ENCODE measurements around the gene LILRA1.
"Not testable (repeated sequence)": the region's sequence is repeated elsewhere in the genome, so short reads cannot be mapped to it uniquely, and the experiment has no call there.

LILRA1 gene

DNA sequence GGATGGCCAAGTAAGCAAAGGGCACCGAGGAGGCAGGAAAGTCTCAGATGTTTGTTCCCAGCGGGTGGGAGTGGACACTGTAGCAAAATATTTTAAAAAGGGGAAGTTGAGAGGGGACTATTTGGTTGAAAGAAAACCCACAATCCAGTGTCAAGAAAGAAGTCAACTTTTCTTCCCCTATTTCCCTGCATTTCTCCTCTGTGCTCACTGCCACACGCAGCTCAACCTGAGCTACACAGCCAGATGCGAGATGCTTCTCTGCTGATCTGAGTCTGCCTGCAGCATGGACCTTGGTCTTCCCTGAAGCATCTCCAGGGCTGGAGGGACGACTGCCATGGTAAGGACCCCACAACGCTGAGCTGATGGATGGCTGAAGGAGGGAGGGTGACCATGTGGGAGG is at the start of gene LILRA1:
Gene LILRA1, plus strand, starts transcription at position 188 of the 400 bp plus-strand sequence. CDS start 613 bp downstream, outside the sequence.
- not testable (repeated sequence) for DNase-seq

DNA sequence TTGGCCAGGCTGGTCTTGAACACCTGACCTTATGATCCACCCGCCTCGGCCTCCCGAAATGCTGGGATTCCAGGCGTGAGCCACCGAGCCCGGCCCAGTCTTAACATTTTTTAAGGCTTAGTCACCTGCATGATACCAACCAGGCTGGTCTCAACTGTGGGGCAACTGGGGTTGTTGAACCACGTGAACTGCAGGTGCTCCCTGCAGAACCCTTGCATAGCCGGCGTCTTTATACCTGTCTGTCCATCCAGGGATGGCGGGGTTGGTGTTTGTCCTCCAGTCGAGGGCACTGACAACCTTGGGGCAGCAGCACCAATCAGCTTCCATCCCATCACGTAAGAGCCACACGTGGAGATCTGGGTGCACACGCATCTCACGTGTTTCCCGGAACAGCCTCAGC is 44.6 kb upstream of the LILRA1 start:
- DNase-seq, result no peak

DNA sequence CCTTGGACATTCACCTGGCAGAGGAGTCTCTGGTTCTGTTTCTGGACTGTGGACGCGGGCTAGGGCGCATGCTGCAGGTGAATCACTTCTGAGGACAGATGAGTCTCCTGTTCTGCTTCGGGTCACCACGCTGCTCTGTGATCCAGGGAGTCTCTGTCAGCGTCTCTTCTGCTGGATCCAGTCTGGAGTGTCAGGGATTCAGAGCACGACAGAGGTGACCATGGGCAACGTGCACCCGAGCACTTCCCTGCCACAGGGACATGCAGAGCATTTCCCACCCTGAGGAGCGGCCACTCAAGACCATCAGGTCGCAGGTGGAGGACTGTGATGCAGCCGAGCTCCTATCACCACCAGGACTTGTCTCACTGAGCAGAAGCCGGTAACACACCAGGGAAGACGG is 44.2 kb upstream of the LILRA1 start:
- DNase-seq, result no peak

DNA sequence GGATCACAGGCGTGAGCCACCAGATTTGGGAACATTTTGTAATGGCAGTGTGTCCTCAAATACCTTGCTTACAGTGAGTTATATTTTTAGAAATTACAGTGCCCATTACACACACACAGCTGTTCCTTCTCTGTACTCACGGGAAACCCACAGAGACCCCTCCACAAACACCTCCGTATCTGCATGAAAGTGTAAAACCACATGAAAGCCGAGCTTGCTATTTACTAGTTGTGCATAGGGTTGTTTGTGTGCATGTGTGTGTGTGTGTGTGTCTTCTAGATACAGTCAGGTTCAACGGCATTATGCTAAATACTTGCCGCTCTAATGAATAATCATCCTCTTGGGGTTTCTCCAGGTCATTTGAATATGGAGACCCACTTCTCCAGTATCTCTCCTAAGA is 42.1 kb upstream of the LILRA1 start:
- DNase-seq, result no peak

DNA sequence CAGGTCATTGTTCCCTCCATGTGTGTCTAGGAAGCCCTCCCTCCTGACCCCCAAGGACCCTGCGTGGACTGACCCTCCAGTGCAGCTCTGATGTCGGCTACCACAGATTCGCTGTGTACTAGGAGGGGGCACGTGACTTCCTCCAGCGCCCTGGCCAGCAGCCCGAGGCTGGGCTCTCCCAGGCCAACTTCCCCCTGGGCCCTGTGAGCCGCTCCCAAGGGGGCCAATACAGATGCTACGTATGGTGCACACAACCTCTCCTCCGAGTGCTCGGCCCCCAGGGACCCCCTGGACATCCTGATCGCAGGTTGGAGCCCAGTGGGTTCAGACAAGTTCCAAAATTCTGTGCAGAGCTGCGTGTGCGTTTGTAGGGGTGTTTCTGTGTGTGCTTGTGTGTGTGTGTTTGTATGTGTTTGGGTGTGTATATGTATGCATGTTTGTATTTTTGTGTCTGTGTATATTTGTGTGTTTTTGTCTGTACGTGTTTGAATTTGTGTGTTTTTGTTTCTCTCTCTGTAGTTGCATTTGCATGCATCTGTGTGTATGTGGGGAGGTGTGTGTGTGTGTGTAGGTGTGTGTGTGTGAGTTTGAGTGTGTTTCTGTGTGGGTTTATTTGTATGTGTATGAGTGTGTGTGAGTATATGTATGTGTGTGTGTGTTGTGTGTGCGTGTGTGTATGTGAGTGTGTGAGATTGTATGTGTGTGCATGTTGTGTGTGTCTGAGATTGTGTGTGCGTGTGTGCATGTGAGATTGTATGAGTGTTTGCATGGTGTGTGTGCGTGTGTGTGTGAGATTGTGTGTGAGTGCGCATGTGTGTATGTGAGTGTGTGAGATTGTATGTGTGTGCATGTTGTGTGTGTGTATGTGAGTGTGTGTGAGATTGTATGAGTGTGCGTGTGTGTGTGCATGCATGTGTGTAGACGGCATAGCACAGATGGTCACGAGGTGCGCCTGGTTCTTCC is 41.2 kb upstream of the LILRA1 start:
- no peak for DNase-seq

DNA sequence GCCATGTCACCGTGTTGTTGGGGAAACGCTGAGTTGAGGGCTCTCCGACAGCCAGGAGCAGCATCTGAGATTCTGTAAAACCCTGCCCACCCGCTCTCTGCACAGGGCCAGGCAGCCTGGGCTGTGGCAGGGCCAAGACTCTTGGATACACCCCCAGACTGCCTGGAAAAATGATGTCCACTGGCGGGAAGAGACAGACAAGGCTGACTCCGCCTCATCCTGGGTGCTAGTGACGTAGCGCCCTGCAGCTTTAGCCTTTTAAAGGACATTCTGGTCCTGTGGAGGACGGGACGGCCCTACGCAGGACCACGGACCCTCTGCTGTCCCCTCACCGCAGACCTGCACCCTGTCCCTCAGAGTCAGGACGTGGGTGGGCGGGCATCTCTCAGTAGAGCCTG is 40.5 kb upstream of the LILRA1 start:
- no peak for DNase-seq

DNA sequence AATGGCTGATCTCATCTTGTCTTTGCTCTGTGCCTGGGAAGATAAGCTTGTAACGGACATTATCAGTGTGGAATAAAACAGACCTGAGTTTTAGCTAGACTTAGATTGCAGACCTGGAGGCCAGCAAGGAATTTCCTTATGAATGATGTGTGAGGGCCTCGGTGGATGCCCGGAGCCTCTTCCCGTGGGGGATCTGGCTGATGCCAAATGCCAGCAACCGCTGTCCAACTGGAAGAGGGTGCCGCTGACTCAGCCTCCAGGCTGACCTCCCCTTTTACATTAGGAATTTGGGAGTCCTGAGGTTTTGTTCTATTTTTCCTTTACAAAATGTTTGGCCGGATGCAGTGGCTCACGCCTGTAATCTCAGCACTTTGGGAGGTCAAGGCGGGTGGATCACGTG is 39.4 kb upstream of the LILRA1 start:
- no peak for DNase-seq

DNA sequence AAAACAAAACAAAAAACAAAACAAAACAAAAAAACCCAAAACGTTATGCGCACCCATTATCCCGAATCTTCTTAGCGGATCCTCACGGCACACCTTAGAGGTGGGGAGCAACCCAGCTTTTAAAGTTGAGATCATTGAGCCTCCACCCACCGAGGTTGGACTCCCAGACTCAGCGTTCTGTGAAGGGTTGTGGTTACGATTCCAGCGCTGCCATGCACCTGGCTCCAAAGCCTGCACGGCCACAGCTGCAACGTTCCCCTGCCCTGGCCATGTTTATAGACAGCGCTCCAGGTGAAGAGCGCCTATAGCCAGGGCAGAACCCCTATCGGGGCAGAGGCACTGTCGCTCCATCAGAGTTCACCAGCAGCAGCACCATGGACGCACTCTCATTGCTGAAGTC is 38.5 kb upstream of the LILRA1 start:
- no peak for DNase-seq

DNA sequence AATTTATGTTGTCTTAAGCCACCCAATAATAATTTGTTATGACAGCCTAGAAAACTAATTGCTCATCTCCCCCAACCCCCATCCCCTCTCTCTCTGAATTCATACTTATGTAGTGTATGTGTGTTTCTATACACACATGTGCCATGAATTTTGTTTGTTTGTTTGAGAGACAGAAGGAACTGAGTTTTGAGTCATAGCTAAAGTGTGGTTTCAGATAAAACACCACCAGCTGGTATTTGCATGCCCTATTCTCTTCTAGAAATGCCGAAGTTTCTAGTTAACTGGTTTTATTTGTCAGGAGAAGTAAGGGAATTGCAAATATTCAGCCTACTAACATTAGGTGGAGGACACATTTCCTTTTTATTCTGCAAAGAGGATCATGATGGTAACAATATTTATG is 37.2 kb upstream of the LILRA1 start:
- no peak for DNase-seq

DNA sequence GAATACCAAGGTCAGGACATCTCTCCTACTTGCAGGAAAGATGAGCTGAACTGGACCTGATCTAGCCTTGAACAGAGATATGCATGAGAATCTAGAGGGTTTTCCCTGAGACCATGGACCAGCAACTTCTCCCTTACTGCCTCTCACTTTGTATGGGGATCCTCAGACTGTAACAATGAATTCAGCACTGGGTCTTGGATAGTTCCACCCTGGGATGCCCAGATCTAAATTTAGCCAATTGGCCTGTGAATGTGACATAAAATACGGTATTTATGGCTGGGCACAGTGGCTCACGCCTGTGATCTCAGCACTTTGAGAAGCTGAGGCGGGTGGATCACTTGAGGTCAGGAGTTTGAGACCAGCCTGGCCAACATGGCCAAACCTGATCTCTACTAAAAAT is 35.1 kb upstream of the LILRA1 start:
- DNase-seq, result no peak

DNA sequence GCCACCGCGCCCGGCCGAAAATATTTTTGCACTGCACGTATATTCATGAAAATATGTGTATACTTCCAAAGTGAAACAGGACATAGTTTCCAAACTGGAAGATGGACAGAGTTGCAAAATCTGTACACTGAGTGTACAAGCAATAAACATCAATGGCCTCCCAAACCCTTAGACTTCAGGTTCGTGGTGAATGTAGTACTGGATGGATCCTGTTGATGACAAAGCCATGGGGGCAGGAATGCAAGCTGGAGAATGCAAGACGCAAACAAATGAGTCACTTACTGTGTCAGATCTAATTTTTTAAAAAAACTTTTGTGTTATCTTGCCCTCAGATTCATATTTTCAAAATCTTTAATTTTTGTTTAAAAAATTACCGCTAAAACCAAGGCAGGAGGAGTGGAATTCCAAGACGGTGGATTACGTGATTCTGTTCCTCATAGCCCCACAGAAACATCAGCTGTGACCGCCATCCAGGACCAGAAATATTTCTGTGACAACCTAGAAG is 32.5 kb upstream of the LILRA1 start:
- DNase-seq, result no peak

DNA sequence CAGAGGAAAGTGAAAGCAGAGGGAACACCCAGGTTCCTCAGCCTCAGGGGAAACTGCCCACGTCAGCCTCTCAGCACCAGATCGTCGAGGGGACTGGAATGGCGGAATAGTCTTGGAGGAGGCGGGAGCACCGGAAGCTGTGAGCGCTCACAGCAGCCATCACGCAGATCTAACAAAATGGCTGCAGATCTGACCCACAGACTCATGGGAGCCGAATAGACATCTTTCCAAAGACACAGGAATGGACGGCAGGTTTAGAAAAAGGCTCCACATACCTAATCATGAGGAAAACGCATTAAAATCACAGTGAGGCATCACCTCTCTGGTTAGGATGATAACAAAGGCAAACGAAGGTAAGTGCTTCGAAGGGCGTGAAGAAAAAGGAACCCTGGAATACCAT is 31.6 kb upstream of the LILRA1 start:
- DNase-seq, result no peak

DNA sequence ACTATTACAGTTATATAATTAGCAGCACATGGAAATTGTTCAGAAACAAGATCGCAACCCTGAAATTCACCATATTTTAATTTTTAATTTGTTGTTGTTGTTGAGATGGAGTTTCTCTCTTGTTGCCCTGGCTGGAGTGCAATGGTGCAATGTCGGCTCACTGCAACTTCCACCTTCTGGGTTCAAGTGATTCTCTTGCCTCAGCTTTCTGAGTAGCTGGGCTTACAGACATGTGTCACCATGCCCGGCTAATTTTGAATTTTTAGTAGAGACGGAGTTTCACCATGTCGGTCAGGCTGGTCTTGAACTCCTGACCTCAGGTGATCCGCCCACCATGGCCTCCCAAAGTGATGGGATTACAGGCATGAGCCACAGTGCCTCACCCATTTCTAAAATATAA is 30.2 kb upstream of the LILRA1 start:
- DNase-seq, result not testable (repeated sequence)

DNA sequence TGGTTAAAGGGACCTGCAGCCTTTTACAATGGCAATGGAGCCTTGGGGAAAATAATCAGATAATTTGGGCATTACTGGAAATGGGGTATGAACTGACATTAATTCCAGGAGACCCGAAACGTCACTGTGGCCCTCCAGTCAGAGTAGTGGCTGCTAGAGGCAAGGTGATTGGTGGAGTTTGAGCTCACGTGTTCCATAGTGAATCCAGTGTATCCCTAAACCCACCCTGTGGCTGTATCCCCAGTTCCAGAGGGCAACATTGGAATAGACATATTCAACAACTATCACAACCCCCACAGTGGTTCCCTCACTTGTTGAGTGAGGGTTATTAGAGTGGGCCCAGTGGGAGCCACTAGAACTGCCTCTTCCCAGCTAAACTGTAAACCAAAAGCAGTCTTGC is 23.1 kb upstream of the LILRA1 start:
- DNase-seq, result no peak

DNA sequence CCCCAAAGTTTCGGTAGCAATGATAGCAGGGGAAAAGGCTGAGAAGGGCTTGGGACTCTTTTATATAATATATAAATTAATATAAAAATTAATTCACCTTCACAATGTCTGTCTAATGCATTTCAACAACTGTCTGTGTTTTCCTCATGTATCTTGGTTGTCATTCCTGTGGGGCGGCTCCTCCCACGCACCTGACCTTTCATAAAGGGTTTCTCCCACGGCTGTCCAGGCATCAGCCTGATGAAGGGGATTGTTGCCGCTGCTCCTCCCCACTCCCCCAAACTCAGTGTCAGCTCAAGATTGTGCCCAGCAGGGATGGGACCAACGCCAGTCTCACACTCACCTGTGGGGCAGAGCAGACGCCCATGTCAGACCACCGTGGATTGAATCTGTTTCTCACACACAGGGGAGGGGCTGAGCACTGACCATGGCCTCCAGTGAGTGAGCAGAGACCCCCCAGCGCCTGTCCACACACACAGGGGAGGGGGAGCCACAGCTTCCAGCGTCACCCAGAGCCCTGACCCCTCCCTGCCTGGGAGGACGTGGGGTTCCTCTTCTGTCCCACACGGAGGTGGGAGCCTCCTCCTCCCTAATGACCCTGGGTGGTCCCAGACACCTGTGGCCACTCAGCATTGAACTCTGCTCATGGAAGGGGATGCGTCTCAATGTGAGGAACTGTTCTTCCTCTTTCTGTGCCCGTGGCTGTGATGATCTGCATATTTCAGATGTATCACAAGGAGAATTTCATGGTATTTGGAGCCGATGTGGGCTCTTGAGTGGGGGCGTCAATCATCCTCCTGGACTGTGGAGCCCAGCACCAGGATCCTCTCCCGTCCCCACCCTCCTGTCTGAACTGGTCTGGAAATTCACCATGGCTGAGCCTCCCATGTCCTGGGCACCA is 21.5 kb upstream of the LILRA1 start:
- DNase-seq, result not testable (repeated sequence)

DNA sequence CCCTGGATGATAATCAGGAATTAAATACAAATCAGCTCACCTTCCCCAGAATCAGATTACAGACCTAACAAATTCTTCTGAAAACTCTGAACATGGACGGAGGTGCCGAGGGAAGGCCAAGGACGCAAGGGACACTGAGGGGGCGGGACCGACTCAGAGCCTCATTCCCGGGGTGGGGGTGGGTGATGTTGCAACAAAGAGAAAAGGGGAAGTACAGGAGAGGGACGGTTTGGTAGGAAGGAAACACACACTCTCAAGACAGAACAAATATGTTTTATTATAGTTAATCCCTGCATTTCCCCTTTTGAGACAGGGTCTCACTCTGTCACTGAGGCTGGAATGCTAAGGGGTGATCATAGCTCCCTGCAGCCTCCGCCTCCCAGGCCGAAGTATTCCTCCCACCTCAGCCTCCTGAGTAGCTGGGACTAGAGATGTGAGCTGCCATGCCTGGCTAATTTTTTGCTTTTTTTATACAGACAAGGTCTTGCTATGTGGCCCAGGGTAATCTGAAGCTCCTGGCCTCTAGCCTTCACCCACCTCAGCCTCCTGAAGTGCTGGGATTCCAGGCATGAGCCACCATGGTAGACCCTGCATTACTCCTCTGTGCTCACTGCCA is 20.6 kb upstream of the LILRA1 start:
- DNase-seq, result no peak

DNA sequence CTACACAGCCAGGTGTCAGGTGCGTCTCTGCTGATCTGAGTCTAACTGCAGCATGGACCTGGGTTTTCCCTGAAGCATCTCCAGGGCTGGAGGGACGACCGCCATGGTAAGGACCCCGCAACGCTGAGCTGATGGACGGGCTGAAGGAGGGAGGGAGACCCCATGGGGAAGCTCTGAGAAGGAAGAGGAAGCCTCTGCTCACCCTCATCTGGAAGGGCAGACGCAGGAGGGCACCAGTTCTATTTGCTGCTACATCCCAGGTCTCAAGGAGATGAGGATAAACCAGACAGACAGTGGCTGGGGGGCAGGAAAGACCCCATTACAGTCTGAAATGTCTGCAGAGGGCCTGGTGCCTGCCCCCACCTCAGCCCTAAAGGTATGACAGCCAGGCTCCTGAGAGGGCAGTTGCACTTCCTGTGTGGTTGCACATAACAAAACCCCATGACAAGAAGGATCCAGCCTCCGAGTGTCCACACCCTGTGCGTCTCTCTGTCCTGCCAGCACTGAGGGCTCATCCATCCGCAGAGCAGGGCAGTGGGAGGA is 20.0 kb upstream of the LILRA1 start, which contains the start of gene LILRA2:
Gene LILRA2, plus strand, starts transcription at position 461 of the 543 bp plus-strand sequence. CDS start 89 bp downstream, outside the sequence.
- no peak for DNase-seq

DNA sequence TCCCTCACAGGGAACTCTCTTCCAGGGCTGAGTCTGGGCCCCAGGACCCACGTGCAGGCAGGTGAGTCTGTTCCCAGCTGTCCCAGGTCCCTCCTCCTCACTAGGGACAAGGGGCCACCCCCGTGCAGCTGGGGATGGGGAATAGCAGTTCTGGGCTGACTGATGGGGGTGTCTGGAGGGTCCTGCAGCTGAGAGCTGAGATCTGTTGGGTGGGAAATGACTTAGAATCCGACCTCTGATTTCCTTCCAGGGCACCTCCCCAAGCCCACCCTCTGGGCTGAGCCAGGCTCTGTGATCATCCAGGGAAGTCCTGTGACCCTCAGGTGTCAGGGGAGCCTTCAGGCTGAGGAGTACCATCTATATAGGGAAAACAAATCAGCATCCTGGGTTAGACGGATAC is 19.4 kb upstream of the LILRA1 start:
- DNase-seq, result no peak

DNA sequence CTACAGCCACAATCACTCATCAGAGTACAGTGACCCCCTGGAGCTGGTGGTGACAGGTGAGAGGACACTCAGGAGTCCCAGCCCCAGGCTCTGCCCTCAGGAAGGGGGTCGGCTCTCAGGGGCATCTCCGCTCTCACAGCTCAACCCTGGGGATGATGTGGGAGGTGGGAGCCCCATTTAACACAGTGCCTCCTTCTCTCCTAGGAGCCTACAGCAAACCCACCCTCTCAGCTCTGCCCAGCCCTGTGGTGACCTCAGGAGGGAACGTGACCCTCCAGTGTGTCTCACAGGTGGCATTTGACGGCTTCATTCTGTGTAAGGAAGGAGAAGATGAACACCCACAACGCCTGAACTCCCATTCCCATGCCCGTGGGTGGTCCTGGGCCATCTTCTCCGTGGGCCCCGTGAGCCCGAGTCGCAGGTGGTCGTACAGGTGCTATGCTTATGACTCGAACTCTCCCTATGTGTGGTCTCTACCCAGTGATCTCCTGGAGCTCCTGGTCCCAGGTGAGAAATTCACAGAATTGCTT is 18.8 kb upstream of the LILRA1 start:
- DNase-seq, result no peak

DNA sequence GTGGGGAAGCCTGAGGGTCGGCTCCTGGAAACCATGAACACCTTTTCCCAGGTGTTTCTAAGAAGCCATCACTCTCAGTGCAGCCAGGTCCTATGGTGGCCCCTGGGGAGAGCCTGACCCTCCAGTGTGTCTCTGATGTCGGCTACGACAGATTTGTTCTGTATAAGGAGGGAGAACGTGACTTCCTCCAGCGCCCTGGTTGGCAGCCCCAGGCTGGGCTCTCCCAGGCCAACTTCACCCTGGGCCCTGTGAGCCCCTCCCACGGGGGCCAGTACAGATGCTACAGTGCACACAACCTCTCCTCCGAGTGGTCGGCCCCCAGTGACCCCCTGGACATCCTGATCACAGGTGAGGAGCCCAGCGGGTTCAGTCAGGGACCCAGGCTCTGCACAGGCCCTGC is 18.2 kb upstream of the LILRA1 start:
- not testable (repeated sequence) for DNase-seq

DNA sequence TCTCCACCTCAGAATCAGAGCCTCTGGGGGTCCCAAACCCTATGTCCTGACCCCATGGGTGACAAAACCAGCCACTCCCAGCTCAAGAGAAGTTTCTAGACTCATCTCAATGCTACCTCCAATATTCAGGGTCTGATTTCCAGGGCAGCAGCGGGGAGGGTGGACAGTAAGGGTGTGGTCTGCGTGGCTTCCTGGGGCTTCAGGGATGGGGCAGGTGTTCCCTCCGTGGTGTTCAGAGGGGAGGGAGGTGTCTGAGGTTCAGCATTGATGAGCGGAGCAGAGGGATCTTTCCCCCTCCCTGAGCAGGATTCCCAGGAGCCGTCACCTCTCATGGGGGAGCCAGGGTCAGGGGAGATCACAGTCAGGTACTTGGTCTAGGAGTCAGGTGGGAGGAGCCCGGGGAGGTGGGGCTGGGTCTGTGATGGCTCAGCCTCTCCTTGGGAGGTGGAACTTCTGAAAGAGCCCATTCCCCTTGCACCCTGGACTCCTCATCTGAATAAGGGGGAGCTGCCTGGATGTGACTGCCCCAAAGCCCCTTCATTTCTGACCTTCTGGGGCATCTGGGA is 16.9 kb upstream of the LILRA1 start:
- DNase-seq, result no peak

DNA sequence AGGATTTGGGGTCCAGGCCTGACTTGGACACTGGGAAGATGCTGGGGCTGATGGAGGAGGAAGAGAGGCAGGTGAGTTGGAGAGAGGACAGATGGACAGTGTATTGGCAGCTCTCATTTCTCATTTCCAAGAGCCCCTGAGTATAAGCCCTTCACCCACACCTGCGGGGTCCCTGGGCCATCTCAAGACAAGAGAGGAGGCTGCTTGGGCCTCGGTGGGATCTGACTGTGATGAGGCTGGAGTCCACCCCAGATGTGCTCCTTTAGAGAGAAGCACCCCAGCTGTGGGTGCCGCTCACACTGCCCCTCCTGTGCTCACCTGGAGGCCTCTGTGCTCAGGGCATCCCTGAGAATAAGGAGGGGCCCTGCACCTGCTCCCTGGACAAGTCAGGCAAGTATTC is 16.1 kb upstream of the LILRA1 start:
- DNase-seq, result no peak

Data from NCI-H226 (cell line).